H9 (cell line): ENCODE results near the gene KLHDC7B. TPM values are rescaled to one million over a fixed set of nuclear protein-coding genes. Genes with fewer than 3 reads are reported as not detected.

Experiments
- DNase-seq: peaks from one replicate; pipeline ENCODE4 v3.0.0-alpha.2; 2017
- H2AFZ ChIP-seq: one replicate; pipeline ENCODE4 v1.6.1; 2013; ENCODE audit warnings: mild to moderate bottlenecking, low read length, control low read depth, moderate library complexity
- H2AK5ac ChIP-seq: 2 replicates; pipeline ENCODE4 v1.6.1; 2013; ENCODE audit warnings: low read length, control low read depth, mixed read lengths; ENCODE audit not compliant: insufficient read length
- H2BK120ac ChIP-seq: one replicate; pipeline ENCODE4 v1.6.1; 2013; ENCODE audit warnings: low read depth, mild to moderate bottlenecking, low read length, control low read depth, inconsistent platforms; ENCODE audit not compliant: poor library complexity, severe bottlenecking
- H2BK12ac ChIP-seq: 2 replicates; pipeline ENCODE4 v1.6.1; 2013; ENCODE audit warnings: low read length, control low read depth, mixed read lengths, low read depth; ENCODE audit not compliant: insufficient read length
- H2BK15ac ChIP-seq: 2 replicates; pipeline ENCODE4 v1.6.1; 2013; ENCODE audit warnings: low read depth, low read length, control low read depth
- H2BK20ac ChIP-seq: one replicate; pipeline ENCODE4 v1.6.1; 2013; ENCODE audit warnings: low read depth, mild to moderate bottlenecking, low read length, control low read depth, inconsistent platforms; ENCODE audit not compliant: poor library complexity, severe bottlenecking
- H2BK5ac ChIP-seq: 2 replicates; pipeline ENCODE4 v1.6.1; 2013; ENCODE audit warnings: low read length, control low read depth, mixed read lengths; ENCODE audit not compliant: insufficient read length
- H3K14ac ChIP-seq: 2 replicates; pipeline ENCODE4 v1.6.1; 2013; ENCODE audit warnings: low read length, control low read depth; ENCODE audit not compliant: insufficient read depth
- H3K18ac ChIP-seq: 2 replicates; pipeline ENCODE4 v1.6.1; 2013; ENCODE audit warnings: low read depth, mild to moderate bottlenecking, mixed read lengths, low read length, control low read depth; ENCODE audit not compliant: insufficient read length
- H3K23ac ChIP-seq: 2 replicates; pipeline ENCODE4 v1.6.1; 2013; ENCODE audit warnings: low read length, control low read depth, mixed read lengths, low read depth; ENCODE audit not compliant: insufficient read length
- H3K23me2 ChIP-seq: 2 replicates; pipeline ENCODE4 v1.6.1; 2013; ENCODE audit warnings: low read depth, mild to moderate bottlenecking, mixed read lengths, low read length, control low read depth; ENCODE audit not compliant: insufficient read length, poor library complexity, severe bottlenecking
- H3K27ac ChIP-seq: 2 replicates; pipeline ENCODE4 v1.5.1; 2013; ENCODE audit warnings: low read length, control low read depth, mixed read lengths, low read depth; ENCODE audit not compliant: insufficient read length
- H3K27me3 ChIP-seq: 2 replicates; pipeline ENCODE4 v1.6.1; 2013; ENCODE audit warnings: low read length, control low read depth, inconsistent platforms; ENCODE audit not compliant: insufficient read depth
- H3K4ac ChIP-seq: 2 replicates; pipeline ENCODE4 v1.6.1; 2013; ENCODE audit warnings: low read depth, mild to moderate bottlenecking, control low read depth, inconsistent platforms, low read length, moderate library complexity
- H3K4me1 ChIP-seq: 2 replicates; pipeline ENCODE4 v1.6.1; 2013; ENCODE audit warnings: low read length, control low read depth, inconsistent platforms; ENCODE audit not compliant: insufficient read depth
- H3K4me2 ChIP-seq: 2 replicates; pipeline ENCODE4 v1.6.1; 2013; ENCODE audit warnings: low read length, control low read depth, mixed read lengths; ENCODE audit not compliant: insufficient read length, insufficient read depth
- H3K56ac ChIP-seq: 2 replicates; pipeline ENCODE4 v1.6.1; 2013; ENCODE audit warnings: low read depth, mild to moderate bottlenecking, mixed read lengths, low read length, control low read depth; ENCODE audit not compliant: insufficient read length
- H3K79me1 ChIP-seq: 2 replicates; pipeline ENCODE4 v1.6.1; 2013; ENCODE audit warnings: low read depth, mild to moderate bottlenecking, moderate library complexity, low read length, control low read depth, inconsistent platforms; ENCODE audit not compliant: insufficient read depth, poor library complexity, severe bottlenecking
- H3K79me2 ChIP-seq: 2 replicates; pipeline ENCODE4 v1.6.1; 2013; ENCODE audit warnings: low read length, control low read depth, inconsistent platforms; ENCODE audit not compliant: insufficient read depth
- H3K9ac ChIP-seq: 2 replicates; pipeline ENCODE4 v1.6.1; 2013; ENCODE audit warnings: low read length, control low read depth, mixed read lengths; ENCODE audit not compliant: insufficient read length; ENCODE audit errors: extremely low read depth
- H3K9me3 ChIP-seq: one replicate; pipeline ENCODE4 v1.6.1; 2013; ENCODE audit warnings: low read depth, low read length, inconsistent platforms; ENCODE audit not compliant: control insufficient read depth
- H3T11ph ChIP-seq: one replicate; pipeline ENCODE4 v1.6.1; 2013; ENCODE audit warnings: mild to moderate bottlenecking, low read length, control low read depth, inconsistent platforms
- H4K20me1 ChIP-seq: one replicate; pipeline ENCODE4 v1.6.1; 2013; ENCODE audit not compliant: control insufficient read depth, insufficient read length, insufficient read depth
- H4K5ac ChIP-seq: 2 replicates; pipeline ENCODE4 v1.6.1; 2013; ENCODE audit warnings: low read depth, mild to moderate bottlenecking, mixed read lengths, low read length, control low read depth; ENCODE audit not compliant: insufficient read length
- H4K8ac ChIP-seq: replicated peaks from 2 replicates; pipeline ENCODE4 v1.6.1; 2013; ENCODE audit warnings: low read length, control low read depth, mixed read lengths, low read depth; ENCODE audit not compliant: insufficient read length
- H4K91ac ChIP-seq: 2 replicates; pipeline ENCODE4 v1.6.1; 2013; ENCODE audit warnings: low read depth, mild to moderate bottlenecking, moderate library complexity, mixed read lengths, low read length, control low read depth; ENCODE audit not compliant: insufficient read length
- H3K27ac Mint-ChIP-seq, 3 experiments: 2 replicates in 2 of 3; 3 replicates in 1 of 3; pipeline ENCODE4 v1.8.0; 2020 to 2021; ENCODE audit warnings: mixed read lengths in 3 of 3, mild to moderate bottlenecking in 1 of 3, moderate library complexity in 1 of 3
- H3K27me3 Mint-ChIP-seq: 2 replicates; pipeline ENCODE4 v1.8.0; 2021; ENCODE audit warnings: low read depth, mild to moderate bottlenecking, moderate library complexity, mixed read lengths
- H3K36me3 Mint-ChIP-seq, 3 experiments: 2 replicates in 2 of 3; 3 replicates in 1 of 3; pipeline ENCODE4 v1.8.0; 2020 to 2021; ENCODE audit warnings: low read depth in 3 of 3, mixed read lengths in 3 of 3; ENCODE audit not compliant: insufficient read depth in 1 of 3
- H3K4me1 Mint-ChIP-seq, 2 experiments: 2 replicates each; pipeline ENCODE4 v1.8.0; 2020; ENCODE audit warnings: mixed read lengths in 2 of 2
- H3K4me3 Mint-ChIP-seq, 2 experiments: 2 replicates in 1 of 2; 3 replicates in 1 of 2; pipeline ENCODE4 v1.8.0; 2020 to 2021; ENCODE audit warnings: mild to moderate bottlenecking in 2 of 2, mixed read lengths in 2 of 2, moderate library complexity in 1 of 2
- H3K9me3 Mint-ChIP-seq, 2 experiments: 2 replicates in 1 of 2; 3 replicates in 1 of 2; pipeline ENCODE4 v1.8.0; 2020; ENCODE audit warnings: mild to moderate bottlenecking in 2 of 2, mixed read lengths in 2 of 2, moderate library complexity in 1 of 2
- CTCF ChIP-seq: fragments of 200-600 bp; sonication (generic); conservative IDR thresholded peaks from 3 replicates; pipeline ENCODE4 v1.8.0; 2021; ENCODE audit warnings: antibody characterized with exemption, mild to moderate bottlenecking
- WGBS: extraction: QIAGEN DNeasy Blood & Tissue Kit; methylation state at CpG from one replicate; pipeline ENCODE4 v1.1.7; 2013; ENCODE audit warnings: missing lambda C conversion rate, low lambda C conversion rate, mixed read lengths; ENCODE audit not compliant: insufficient read length; ENCODE audit errors: extremely low coverage; 5-methylcytosine and 5-hydroxymethylcytosine counted together
- total RNA-seq: library from RNA; stranded (reverse); gene quantifications from 2 replicates; pipeline ENCODE4 v1.2.1, GENCODE V29; 2021

Gene KLHDC7B
- total RNA-seq, 1 experiment from 2014 or later = not detected

GRCh38 chr22:50585238-50585637 is 39.5 kb downstream of the KLHDC7B start:
- H3K27me3 ChIP-seq = no peaks in the 10 kb centered on the region
- H3K56ac ChIP-seq = no peak overlapping the region
- H3K4me2 ChIP-seq = no peak overlapping the region
- no peak overlapping the region for H4K5ac ChIP-seq
- no peak for DNase-seq
- no peaks in the 10 kb centered on the region for H3K79me2 ChIP-seq
- H3K27ac Mint-ChIP-seq = no peak overlapping the region
- no peak overlapping the region for H2BK120ac ChIP-seq
- H3K23ac ChIP-seq = no peak overlapping the region
- no peak overlapping the region for H3K9ac ChIP-seq
- H2AFZ ChIP-seq = no peak overlapping the region
- H3K14ac ChIP-seq = no peak overlapping the region
- peaks cover 16% of the 10 kb centered on the region for H3K27me3 Mint-ChIP-seq
- no peak overlapping the region for H3T11ph ChIP-seq
- no peak overlapping the region for H3K27ac ChIP-seq
- no peaks in the 10 kb centered on the region for H3K9me3 ChIP-seq
- no peak overlapping the region for H2BK5ac ChIP-seq
- peaks cover 14 to 23% of the 10 kb centered on the region in 2 experiments for H3K4me1 Mint-ChIP-seq
- peaks cover 2% of the 10 kb centered on the region; the same call in 1 of the 2 replicates for H3K4me1 ChIP-seq
- no peak overlapping the region for H2BK20ac ChIP-seq
- H3K9me3 Mint-ChIP-seq = no peaks in the 10 kb centered on the region
- no peak overlapping the region for H4K91ac ChIP-seq
- H4K8ac ChIP-seq = no peak overlapping the region
- H3K4me3 Mint-ChIP-seq = peak overlapping the region in 1 of 2 experiments; percentile 32; a peak in 1 of 5 replicates
- H3K18ac ChIP-seq = no peak overlapping the region
- H4K20me1 ChIP-seq = no peaks in the 10 kb centered on the region
- peaks cover 3 to 7% (median 5%) of the 10 kb centered on the region in 3 experiments; a peak in 6 of 7 replicates for H3K36me3 Mint-ChIP-seq
- H2AK5ac ChIP-seq = no peak overlapping the region
- no peak for TF ChIP-seq CTCF
- no peaks in the 10 kb centered on the region for H3K23me2 ChIP-seq
- no peak overlapping the region for H2BK15ac ChIP-seq
- WGBS = no CpG with 5 or more reads among the region's 3 CpGs
- H3K79me1 ChIP-seq = peaks cover 4% of the 10 kb centered on the region
- H3K4ac ChIP-seq = no peak overlapping the region
- H2BK12ac ChIP-seq = no peak overlapping the region
